AG04450 (cell line): ENCODE measurements around the gene RPS2. TPM values are rescaled to one million over a fixed set of nuclear protein-coding genes. Genes with fewer than 3 reads are reported as not detected.

Source experiments
- CTCF ChIA-PET: fragments of 300-600, 350-600 bp; formaldehyde crosslinking; extraction: SDS; loops from one replicate; lab custom pipeline; 2022; ENCODE audit warnings: antibody characterized with exemption, inconsistent platforms; lab: Charles Lee
- POLR2A ChIA-PET: fragments of 350-600 bp; formaldehyde crosslinking; extraction: SDS; loops from one replicate; lab custom pipeline; 2021; ENCODE audit warnings: antibody characterized with exemption, inconsistent platforms; lab: Yijun Ruan, JAX
- DNase-seq: peaks from one replicate; pipeline ENCODE4 v3.0.0-alpha.2; 2011; ENCODE audit warnings: low read depth, low spot score
- H3K27ac ChIP-seq: one replicate; pipeline ENCODE4 v1.5.1; 2012; ENCODE audit warnings: low read depth, low read length, control low read depth
- H3K27me3 ChIP-seq: one replicate; pipeline ENCODE4 v1.6.0; 2012; ENCODE audit warnings: low read length; ENCODE audit not compliant: control insufficient read depth, insufficient read depth
- H3K4me3 ChIP-seq: 2 replicates; pipeline ENCODE4 v1.5.1; 2011; ENCODE audit warnings: mild to moderate bottlenecking, low read depth, low read length, control low read depth
- H3K9me3 ChIP-seq: 2 replicates; pipeline ENCODE4 v1.5.1; 2012; ENCODE audit warnings: low read length; ENCODE audit not compliant: control insufficient read depth, insufficient read depth
- CTCF ChIP-seq: IDR thresholded peaks from 2 replicates; pipeline ENCODE4 v1.5.1; 2011; ENCODE audit warnings: low read depth, low read length, control low read depth, inconsistent platforms
- polyA plus RNA-seq: library from polyadenylated mRNA; depleted of rRNA; stranded (reverse); fragments of >200 nt; gene quantifications from 2 replicates; pipeline ENCODE4 v1.2.3, GENCODE V29; 2011

Gene RPS2
- polyA plus RNA-seq, 1 experiment: 2,494 TPM

- DNase-seq: no peak
- ChIA-PET CTCF (interaction anchor here (0.5 kb wide), 1 partner anchor 34 kb away, joined by 5 read pairs; no protein-coding TSS in a partner anchor), POLR2A (no interaction called here)
- H3K4me3 ChIP-seq: no peak overlapping the region
- peaks cover 3% of the 10 kb centered on the region; the same call in 1 of the 2 replicates for H3K9me3 ChIP-seq
- TF ChIP-seq CTCF: no peak
- H3K27me3 ChIP-seq: peaks cover 80% of the 10 kb centered on the region
- no peak overlapping the region for H3K27ac ChIP-seq
These were observed 48.0 kb downstream of the RPS2 start for GRCh38 chr16:1916640-1916990.

GRCh38 chr16:1915732-1916639 is 48.6 kb downstream of the RPS2 start:
- Histone ChIP-seq H3K9me3 (peaks cover 3% of the 10 kb centered on the region; the same call in 1 of the 2 replicates), H3K27me3 (peaks cover 74% of the 10 kb centered on the region), H3K4me3 (no peak overlapping the region), H3K27ac (no peak overlapping the region)
- DNase-seq: no peak
- no peak for TF ChIP-seq CTCF
- ChIA-PET POLR2A (no interaction called here), CTCF (interaction anchor here (0.5 kb wide), 1 partner anchor 33 kb away, joined by 5 read pairs; no protein-coding TSS in a partner anchor)

- peaks cover 65% of the 10 kb centered on the region for H3K27me3 ChIP-seq
- no peak for TF ChIP-seq CTCF
- H3K27ac ChIP-seq: no peak overlapping the region
- DNase-seq: no peak
- POLR2A ChIA-PET: no interaction called here
- no peaks in the 10 kb centered on the region; the same call in 1 of the 2 replicates for H3K9me3 ChIP-seq
- CTCF ChIA-PET: no interaction called here
- no peak overlapping the region for H3K4me3 ChIP-seq
These were observed 49.6 kb downstream of the RPS2 start for GRCh38 chr16:1914988-1915387.

DNA sequence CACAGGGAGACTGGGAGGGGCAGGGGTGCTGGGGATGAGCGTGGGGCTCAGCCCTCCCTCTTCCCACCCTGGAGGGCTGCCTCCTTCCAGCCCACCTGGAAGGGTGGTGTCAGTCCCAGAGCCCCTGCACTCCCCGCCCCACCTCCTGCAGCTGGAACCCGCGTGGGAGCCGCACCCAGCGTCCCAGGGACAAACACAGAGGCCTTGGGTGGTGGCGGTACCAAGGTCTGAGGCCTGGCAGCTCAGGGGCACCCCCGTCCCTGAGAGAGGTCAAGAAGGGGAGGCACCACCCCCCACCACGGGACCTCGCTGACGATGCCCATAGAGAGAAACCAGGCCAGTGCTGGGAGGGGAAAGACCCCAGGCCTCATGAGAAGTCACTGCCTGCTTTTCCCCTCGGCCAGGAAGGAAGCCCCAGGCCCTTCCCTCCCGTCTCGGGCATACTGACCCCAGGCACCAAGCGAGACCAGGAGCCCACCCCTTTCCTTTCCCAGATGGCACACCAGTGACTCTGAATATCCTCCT is 50.5 kb downstream of the RPS2 start:
- TF ChIP-seq CTCF: no peak
- ChIA-PET POLR2A (no interaction called here), CTCF (no interaction called here)
- Histone ChIP-seq H3K9me3 (no peaks in the 10 kb centered on the region; the same call in 1 of the 2 replicates), H3K27ac (no peak overlapping the region), H3K4me3 (no peak overlapping the region), H3K27me3 (peaks cover 62% of the 10 kb centered on the region)
- DNase-seq: no peak
